Activated CD8-positive, alpha-beta T cell treated with anti-CD3 and anti-CD28 coated beads, Interleukin-2, amount 10 ng/mL, durations not matched to agents 7 days and 5 days (primary cell): Measurements from ENCODE around the gene PAK5. TPM values are rescaled to one million over a fixed set of nuclear protein-coding genes. Genes with fewer than 3 reads are reported as not detected.
"Not testable (repeated sequence)": the region's sequence is repeated elsewhere in the genome, so short reads cannot be mapped to it uniquely, and the experiment has no call there.

Source experiments
- ATAC-seq: fragments of 150-1000 bp; cut with Tn5 transposase; one replicate; pipeline ENCODE4 v1.10.0; 2021; ENCODE audit warnings: moderate library complexity
- CTCF ChIA-PET: fragments of 350-600 bp; sonication (Branson Sonifier 250); formaldehyde crosslinking; loops from one replicate; lab custom pipeline; 2021; ENCODE audit warnings: antibody characterized with exemption; lab: Charles Lee
- POLR2A ChIA-PET: fragments of 350-600 bp; sonication (Branson Sonifier 250); formaldehyde crosslinking; loops from one replicate; lab custom pipeline; 2021; ENCODE audit warnings: antibody characterized with exemption; lab: Charles Lee
- DNase-seq: peaks from one replicate; pipeline ENCODE4 v3.0.0-alpha.2; 2020
- H3K27ac Mint-ChIP-seq: one replicate; pipeline ENCODE4 v1.8.0; 2021; ENCODE audit warnings: mild to moderate bottlenecking, mixed read lengths
- H3K27me3 Mint-ChIP-seq: one replicate; pipeline ENCODE4 v1.8.0; 2021; ENCODE audit warnings: low read depth, mixed read lengths
- H3K36me3 Mint-ChIP-seq: one replicate; pipeline ENCODE4 v1.8.0; 2021; ENCODE audit warnings: low read depth, mixed read lengths
- H3K4me1 Mint-ChIP-seq: one replicate; pipeline ENCODE4 v1.8.0; 2021; ENCODE audit warnings: low read depth, mixed read lengths
- H3K4me3 Mint-ChIP-seq: one replicate; pipeline ENCODE4 v1.8.0; 2021; ENCODE audit warnings: mild to moderate bottlenecking, mixed read lengths
- H3K9me3 Mint-ChIP-seq: one replicate; pipeline ENCODE4 v1.8.0; 2022; ENCODE audit warnings: mixed read lengths; ENCODE audit not compliant: insufficient read depth
- total RNA-seq, 2 experiments: library from RNA; stranded (reverse); gene quantifications; one replicate each; pipeline ENCODE4 v1.2.3, GENCODE V29; 2021

The PAK5 gene
- total RNA-seq, 2 experiments from 2014 or later = not detected

DNA sequence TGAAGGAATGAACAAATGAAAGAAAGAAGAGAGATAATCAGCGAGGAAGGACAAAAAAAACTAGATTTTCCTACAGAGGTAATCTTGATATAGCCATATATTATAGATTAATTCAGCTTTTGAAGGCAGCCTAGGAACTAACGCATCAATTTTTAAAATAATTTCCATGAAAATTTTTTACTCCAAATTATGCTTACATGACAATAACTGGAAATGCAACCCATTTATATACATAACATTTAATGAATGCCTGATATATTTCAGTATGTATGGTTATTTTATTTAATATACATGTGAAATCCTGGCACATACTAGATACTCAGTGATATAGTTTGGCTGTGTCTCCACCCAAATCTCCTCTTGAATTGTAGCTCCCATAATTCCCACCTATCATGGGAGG is 166.8 kb downstream of the PAK5 start:
- Mint-ChIP-seq H3K27me3 (no peaks in the 10 kb centered on the region), H3K27ac (no peak overlapping the region), H3K4me3 (no peak overlapping the region), H3K36me3 (no peaks in the 10 kb centered on the region), H3K9me3 (no peaks in the 10 kb centered on the region), H3K4me1 (no peaks in the 10 kb centered on the region)
- DNase-seq (no peak), ATAC-seq (no peak)
- ChIA-PET CTCF (no interaction called here), POLR2A (no interaction called here)

- H3K27me3 Mint-ChIP-seq = no peaks in the 10 kb centered on the region
- no peak overlapping the region for H3K27ac Mint-ChIP-seq
- no peaks in the 10 kb centered on the region for H3K36me3 Mint-ChIP-seq
- no peaks in the 10 kb centered on the region for H3K4me1 Mint-ChIP-seq
- CTCF ChIA-PET = no interaction called here
- POLR2A ChIA-PET = no interaction called here
- no peak for ATAC-seq
- H3K9me3 Mint-ChIP-seq = no peaks in the 10 kb centered on the region
- DNase-seq = no peak
- H3K4me3 Mint-ChIP-seq = no peak overlapping the region
Measured at GRCh38 chr20:9668381-9668780, 170.5 kb downstream of the PAK5 start.

GRCh38 chr20:9663423-9663822 is 175.5 kb downstream of the PAK5 start:
- H3K27ac Mint-ChIP-seq = no peak overlapping the region
- POLR2A ChIA-PET = no interaction called here
- no peak overlapping the region for H3K4me3 Mint-ChIP-seq
- no peak for ATAC-seq
- H3K36me3 Mint-ChIP-seq = no peaks in the 10 kb centered on the region
- H3K4me1 Mint-ChIP-seq = no peaks in the 10 kb centered on the region
- CTCF ChIA-PET = no interaction called here
- H3K27me3 Mint-ChIP-seq = no peaks in the 10 kb centered on the region
- no peaks in the 10 kb centered on the region for H3K9me3 Mint-ChIP-seq
- DNase-seq = no peak

DNA sequence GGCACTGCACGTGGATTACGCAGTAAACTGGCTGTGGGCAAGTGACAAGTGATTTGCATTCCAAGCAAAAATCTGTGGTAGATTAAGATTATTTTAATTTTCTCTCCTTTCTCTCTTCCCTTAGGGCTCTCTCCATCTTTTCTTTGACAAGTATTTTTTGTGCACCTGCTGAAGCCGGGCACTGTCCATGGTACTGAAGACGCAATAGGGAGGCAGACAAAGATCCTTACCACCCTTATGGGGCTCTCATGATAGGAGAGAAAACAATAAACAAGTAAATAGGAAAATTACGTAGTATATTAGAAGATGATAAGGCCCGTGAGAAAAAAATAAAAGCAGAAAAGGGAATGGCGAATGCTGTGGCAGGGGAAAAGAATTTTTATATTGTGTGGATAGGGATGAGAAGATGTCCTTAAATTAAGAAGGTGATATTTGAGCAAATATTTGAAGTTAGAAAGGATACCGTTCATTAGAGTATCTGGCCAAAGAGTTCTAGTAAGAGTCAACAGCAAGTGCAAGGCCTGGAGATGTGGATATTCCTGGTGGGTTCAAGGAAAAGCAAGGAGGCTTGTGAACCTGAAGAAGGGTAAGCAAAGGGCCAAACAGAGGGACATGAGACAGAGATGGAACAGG is 178.5 kb downstream of the PAK5 start:
- DNase-seq (peak; percentile 22), ATAC-seq (no peak)
- Mint-ChIP-seq H3K27ac (no peak overlapping the region), H3K4me1 (no peaks in the 10 kb centered on the region), H3K4me3 (no peak overlapping the region), H3K36me3 (no peaks in the 10 kb centered on the region), H3K27me3 (no peaks in the 10 kb centered on the region), H3K9me3 (no peaks in the 10 kb centered on the region)
- POLR2A ChIA-PET = no interaction called here
- CTCF ChIA-PET = no interaction called here

GRCh38 chr20:9647741-9648140 is 191.1 kb downstream of the PAK5 start:
- H3K4me1 Mint-ChIP-seq = no peaks in the 10 kb centered on the region
- POLR2A ChIA-PET = no interaction called here
- CTCF ChIA-PET = interaction anchor here (0.9 kb wide), 1 partner anchor 31 kb away, joined by 3 read pairs; no protein-coding TSS in a partner anchor

DNA sequence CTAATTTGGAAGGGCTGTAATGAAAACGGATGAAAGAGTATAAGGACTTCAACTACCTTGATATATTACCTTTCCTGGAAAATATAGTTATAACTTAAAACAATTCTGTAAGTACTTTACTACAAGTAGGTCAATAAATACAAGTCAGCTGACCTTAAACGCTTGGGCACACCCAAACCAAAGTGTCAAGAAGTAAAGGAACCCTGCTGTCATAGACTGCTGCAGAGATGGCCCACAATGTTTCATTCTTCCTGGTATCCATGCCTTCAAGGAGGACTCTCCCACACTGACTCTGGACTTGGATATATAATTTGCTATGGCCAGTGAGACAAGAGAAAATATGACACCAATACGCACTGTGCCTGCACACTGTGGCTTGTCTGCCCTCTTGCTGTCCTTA is 192.5 kb downstream of the PAK5 start:
- no peak overlapping the region for H3K4me3 Mint-ChIP-seq

More at GRCh38 chr20:9647741-9648140, 191.1 kb downstream of the PAK5 start:
- Mint-ChIP-seq H3K9me3 (no peaks in the 10 kb centered on the region), H3K4me3 (no peak overlapping the region), H3K36me3 (no peaks in the 10 kb centered on the region), H3K27ac (no peak overlapping the region), H3K27me3 (no peaks in the 10 kb centered on the region)
- DNase-seq (no peak), ATAC-seq (no peak)

GRCh38 chr20:9642882-9643281 is 196.0 kb downstream of the PAK5 start:
- no peak overlapping the region for H3K27ac Mint-ChIP-seq
- DNase-seq (no peak), ATAC-seq (no peak)
- POLR2A ChIA-PET = no interaction called here
- no peaks in the 10 kb centered on the region for H3K27me3 Mint-ChIP-seq
- no peaks in the 10 kb centered on the region for H3K36me3 Mint-ChIP-seq
- peaks cover 3% of the 10 kb centered on the region for H3K9me3 Mint-ChIP-seq
- no peaks in the 10 kb centered on the region for H3K4me1 Mint-ChIP-seq
- CTCF ChIA-PET = no interaction called here
- no peak overlapping the region for H3K4me3 Mint-ChIP-seq

More for the DNA sequence above, 192.5 kb downstream of the PAK5 start:
- ChIA-PET CTCF (no interaction called here), POLR2A (no interaction called here)
- H3K27me3 Mint-ChIP-seq = no peaks in the 10 kb centered on the region
- DNase-seq = no peak
- H3K36me3 Mint-ChIP-seq = no peaks in the 10 kb centered on the region
- no peaks in the 10 kb centered on the region for H3K9me3 Mint-ChIP-seq
- H3K4me1 Mint-ChIP-seq = no peaks in the 10 kb centered on the region
- no peak overlapping the region for H3K27ac Mint-ChIP-seq
- ATAC-seq = no peak

DNA sequence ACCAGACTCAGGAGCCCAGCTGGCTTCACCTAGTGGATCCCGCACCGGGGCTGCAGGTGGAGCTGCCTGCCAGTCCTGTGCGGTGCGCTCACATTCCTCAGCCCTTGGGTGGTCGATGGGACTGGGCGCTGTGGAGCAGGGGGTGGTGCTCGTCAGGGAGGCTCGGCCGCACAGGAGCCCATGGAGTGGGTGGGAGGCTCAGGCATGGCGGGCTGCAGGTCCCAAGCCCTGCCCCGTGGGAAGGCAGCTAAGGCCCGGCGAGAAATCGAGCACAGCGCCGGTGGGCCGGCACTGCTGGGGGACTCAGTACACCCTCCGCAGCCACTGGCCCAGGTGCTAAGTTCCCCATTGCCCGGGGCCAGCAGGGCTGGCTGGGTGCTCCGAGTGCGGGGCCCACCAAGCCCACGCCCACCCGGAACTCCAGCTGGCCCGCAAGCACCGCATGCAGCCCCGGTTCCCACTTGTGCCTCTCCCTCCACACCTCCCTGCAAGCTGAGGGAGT is 197.3 kb downstream of the PAK5 start:
- POLR2A ChIA-PET, H3K36me3 Mint-ChIP-seq, DNase-seq, H3K27me3 Mint-ChIP-seq, H3K9me3 Mint-ChIP-seq, H3K4me1 Mint-ChIP-seq, H3K27ac Mint-ChIP-seq, H3K4me3 Mint-ChIP-seq, CTCF ChIA-PET, ATAC-seq: not testable (repeated sequence)

DNA sequence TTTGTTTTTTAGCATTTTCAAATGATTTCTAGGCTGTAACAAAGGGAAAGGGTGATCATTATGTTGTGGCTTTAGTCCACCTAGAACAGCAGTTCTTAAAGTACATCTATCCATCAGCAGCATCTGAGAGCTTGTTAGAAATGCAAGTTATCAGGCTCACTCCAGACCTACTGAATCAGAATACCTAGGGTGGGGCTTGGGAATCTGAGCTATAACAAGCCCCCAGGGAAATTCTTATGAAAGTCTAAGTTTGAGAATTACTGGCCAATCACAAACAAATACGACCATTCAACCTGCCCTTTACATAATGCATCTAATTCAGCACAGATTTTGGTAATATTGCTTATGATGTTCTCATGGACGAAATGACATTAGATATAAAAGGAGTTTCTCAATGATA is 201.0 kb downstream of the PAK5 start:
- peaks cover 3% of the 10 kb centered on the region for H3K9me3 Mint-ChIP-seq
- ChIA-PET CTCF (interaction anchor here (1.0 kb wide), 1 partner anchor 28 kb away, joined by 3 read pairs; no protein-coding TSS in a partner anchor), POLR2A (no interaction called here)

GRCh38 chr20:9635750-9636149 is 203.1 kb downstream of the PAK5 start:
- H3K4me1 Mint-ChIP-seq = no peaks in the 10 kb centered on the region
- no peak for DNase-seq
- H3K27me3 Mint-ChIP-seq = no peaks in the 10 kb centered on the region
- POLR2A ChIA-PET = no interaction called here
- CTCF ChIA-PET = no interaction called here
- H3K36me3 Mint-ChIP-seq = no peaks in the 10 kb centered on the region
- no peak overlapping the region for H3K27ac Mint-ChIP-seq
- no peak overlapping the region for H3K4me3 Mint-ChIP-seq
- peaks cover 1% of the 10 kb centered on the region for H3K9me3 Mint-ChIP-seq
- no peak for ATAC-seq

More for the DNA sequence above, 201.0 kb downstream of the PAK5 start:
- ATAC-seq (no peak), DNase-seq (no peak)
- no peaks in the 10 kb centered on the region for H3K27me3 Mint-ChIP-seq
- no peak overlapping the region for H3K27ac Mint-ChIP-seq
- H3K36me3 Mint-ChIP-seq = no peaks in the 10 kb centered on the region
- H3K4me3 Mint-ChIP-seq = no peak overlapping the region
- H3K4me1 Mint-ChIP-seq = no peaks in the 10 kb centered on the region

- no peak overlapping the region for H3K4me3 Mint-ChIP-seq
- no peaks in the 10 kb centered on the region for H3K27me3 Mint-ChIP-seq
- H3K4me1 Mint-ChIP-seq = no peaks in the 10 kb centered on the region
- CTCF ChIA-PET = no interaction called here
- H3K9me3 Mint-ChIP-seq = no peaks in the 10 kb centered on the region
- no peak for ATAC-seq
- no peak for DNase-seq
- H3K36me3 Mint-ChIP-seq = no peaks in the 10 kb centered on the region
- H3K27ac Mint-ChIP-seq = no peak overlapping the region
- POLR2A ChIA-PET = no interaction called here
Measured at GRCh38 chr20:9634327-9634726, 204.5 kb downstream of the PAK5 start.

DNA sequence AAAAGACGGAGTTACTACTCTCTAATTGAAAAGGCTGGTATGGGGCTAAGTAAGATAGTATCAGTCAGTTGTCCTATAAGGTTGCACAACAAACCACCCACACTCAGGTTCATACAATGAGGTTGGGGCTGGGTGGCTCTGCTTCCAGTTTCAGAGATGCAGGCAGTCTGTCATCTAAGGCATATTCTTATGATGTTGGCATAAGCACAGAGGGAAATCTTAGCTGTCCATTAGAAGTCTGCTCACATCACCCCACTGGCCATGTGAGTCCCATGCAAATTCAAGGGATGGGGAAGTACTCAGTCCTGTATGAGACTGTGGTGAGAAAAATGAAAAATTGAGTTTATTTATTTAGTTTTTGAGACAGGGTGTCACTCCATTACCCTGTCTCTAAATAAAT is 205.9 kb downstream of the PAK5 start:
- no peak for ATAC-seq
- H3K27ac Mint-ChIP-seq = no peak overlapping the region
- H3K9me3 Mint-ChIP-seq = no peaks in the 10 kb centered on the region
- no peak overlapping the region for H3K4me3 Mint-ChIP-seq
- no peaks in the 10 kb centered on the region for H3K4me1 Mint-ChIP-seq
- POLR2A ChIA-PET = no interaction called here
- no peak for DNase-seq
- no peaks in the 10 kb centered on the region for H3K36me3 Mint-ChIP-seq
- no peaks in the 10 kb centered on the region for H3K27me3 Mint-ChIP-seq
- CTCF ChIA-PET = no interaction called here

GRCh38 chr20:9632265-9632664 is 206.6 kb downstream of the PAK5 start:
- Mint-ChIP-seq H3K27ac (no peak overlapping the region), H3K4me1 (no peaks in the 10 kb centered on the region), H3K36me3 (no peaks in the 10 kb centered on the region), H3K9me3 (no peaks in the 10 kb centered on the region), H3K27me3 (no peaks in the 10 kb centered on the region), H3K4me3 (no peak overlapping the region)
- DNase-seq = no peak
- ATAC-seq = no peak
- ChIA-PET CTCF (no interaction called here), POLR2A (no interaction called here)
